NT2/D1 (cell line): Measurements from ENCODE around the gene EDA.

Source experiments
- SUZ12 ChIP-seq: IDR thresholded peaks from 2 replicates; pipeline ENCODE4 v1.6.1; 2011; ENCODE audit not compliant: insufficient read length, insufficient read depth; ENCODE audit errors: extremely low read depth
- YY1 ChIP-seq: IDR thresholded peaks from 2 replicates; pipeline ENCODE4 v1.6.1; 2011; ENCODE audit not compliant: insufficient read length, insufficient read depth
- ZNF274 ChIP-seq: IDR thresholded peaks from 2 replicates; pipeline ENCODE4 v1.6.1; 2011; ENCODE audit warnings: mild to moderate bottlenecking, low read depth, low read length

DNA sequence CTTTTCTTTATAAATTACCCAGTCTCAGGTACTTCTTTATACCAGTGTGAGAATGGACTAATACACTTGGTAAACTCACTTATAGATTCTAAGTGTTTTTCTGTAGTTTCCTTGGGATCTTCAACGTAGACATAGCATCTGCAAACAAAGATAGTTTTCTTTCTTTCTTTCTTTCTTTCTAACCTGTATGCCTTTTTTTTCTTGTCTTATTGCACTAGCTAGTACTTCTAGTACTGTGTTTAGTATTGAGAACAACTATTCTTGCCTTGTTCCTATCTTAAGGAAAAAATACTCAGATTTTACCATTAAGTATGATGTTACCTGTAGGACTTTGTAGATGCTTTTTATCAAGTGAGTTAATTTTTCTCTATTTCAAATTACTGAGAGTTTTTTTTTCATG, 102.2 kb downstream of the EDA start:
- TF ChIP-seq YY1, result no peak
- TF ChIP-seq SUZ12, result no peak
- TF ChIP-seq ZNF274, result no peak
